HG03159 (cell line): ENCODE measurements around the gene SLC48A1.

Source experiments
- ATAC-seq: cut with Tn5 transposase; IDR thresholded peaks from one replicate; pipeline ENCODE4 v1.9.1; 2021; ENCODE audit warnings: mild to moderate bottlenecking, moderate library complexity; ENCODE audit not compliant: unreplicated experiment

Gene SLC48A1

GRCh38 chr12:47776471-47777143 lies 3.6 kb downstream of the SLC48A1 start:
- no peak for ATAC-seq

- ATAC-seq, result no peak
Observed at GRCh38 chr12:47777151-47777550, 4.1 kb downstream of the SLC48A1 start.

- ATAC-seq, result no peak
Observed at GRCh38 chr12:47777741-47778558, 4.9 kb downstream of the SLC48A1 start.

GRCh38 chr12:47778881-47779280 lies 5.8 kb downstream of the SLC48A1 start:
- ATAC-seq, result no peak

- ATAC-seq, result peak; percentile 82
Observed at GRCh38 chr12:47779301-47779942, 6.4 kb downstream of the SLC48A1 start.

- no peak for ATAC-seq
Observed at GRCh38 chr12:47779943-47780504, 7.0 kb downstream of the SLC48A1 start.

- no peak for ATAC-seq
Observed at GRCh38 chr12:47781479-47782371, 8.7 kb downstream of the SLC48A1 start.

- no peak for ATAC-seq
Observed at GRCh38 chr12:47782372-47782770, 9.3 kb downstream of the SLC48A1 start.

GRCh38 chr12:47783024-47783755 lies 10.2 kb downstream of the SLC48A1 start:
- no peak for ATAC-seq

GRCh38 chr12:47783821-47784819 lies 11.1 kb downstream of the SLC48A1 start:
- ATAC-seq, result no peak

GRCh38 chr12:47785036-47785886 lies 12.2 kb downstream of the SLC48A1 start:
- ATAC-seq, result no peak

GRCh38 chr12:47785887-47786661 lies 13.0 kb downstream of the SLC48A1 start:
- no peak for ATAC-seq

- ATAC-seq, result no peak
Observed at GRCh38 chr12:47786662-47787280, 13.7 kb downstream of the SLC48A1 start.

GRCh38 chr12:47787596-47788319 lies 14.7 kb downstream of the SLC48A1 start:
- ATAC-seq, result no peak

GRCh38 chr12:47789141-47789540 lies 16.1 kb downstream of the SLC48A1 start:
- no peak for ATAC-seq
